Astrocyte of the spinal cord (primary cell): ENCODE results near the gene TRIM47.
"Not testable (repeated sequence)": the region's sequence is repeated elsewhere in the genome, so short reads cannot be mapped to it uniquely, and the experiment has no call there.

ENCODE experiments used
- DNase-seq: peaks from one replicate; pipeline ENCODE4 v3.0.0; 2011; ENCODE audit warnings: low read depth, low spot score
- H3K4me3 ChIP-seq: 2 replicates; pipeline ENCODE4 v1.5.1; 2011; ENCODE audit warnings: low read depth, mild to moderate bottlenecking, low read length, moderate library complexity
- CTCF ChIP-seq: IDR thresholded peaks from 2 replicates; pipeline ENCODE4 v1.5.1; 2012; ENCODE audit warnings: low read depth, mild to moderate bottlenecking, low read length, inconsistent platforms
- in situ Hi-C: cut with HindIII; loops from 2 replicates; pipeline ENCODE4 v1.10.0; 2017; ENCODE audit warnings: low sequenced_read_pairs

Gene TRIM47

DNA sequence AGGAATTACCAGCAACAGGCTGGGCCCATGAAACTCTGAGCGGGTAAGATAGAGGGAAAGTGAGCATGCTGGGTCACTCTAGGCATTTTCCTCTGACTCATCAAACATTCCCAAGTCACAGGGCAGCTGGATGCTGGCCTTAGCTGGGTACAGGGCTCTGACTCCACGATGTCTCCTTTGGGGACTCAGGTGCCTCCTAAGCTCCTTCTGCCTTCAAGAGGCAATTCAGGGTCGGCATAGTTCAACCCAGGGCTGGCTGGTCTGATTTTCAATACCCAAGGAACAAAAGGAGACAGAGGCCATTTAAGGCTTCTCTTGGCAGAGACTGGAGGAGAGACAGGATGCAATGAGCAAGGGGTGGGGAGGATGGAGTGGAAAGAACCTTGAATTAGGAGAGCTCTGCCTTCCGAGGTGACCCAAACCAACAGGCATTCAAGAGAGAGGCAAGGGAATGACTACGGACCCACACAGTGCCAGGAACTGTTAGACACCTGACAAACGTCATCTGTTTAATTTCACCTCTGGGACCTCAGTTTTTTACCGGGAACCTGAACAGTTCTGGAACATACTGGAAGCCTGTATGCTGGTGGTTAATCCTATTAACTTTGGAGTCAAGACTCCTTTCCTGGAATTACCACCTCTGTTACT, 24.2 kb downstream of the TRIM47 start:
- DNase-seq: peak; percentile 45
- in situ Hi-C loops: no loop called here
- peak overlapping the region; percentile 82 for H3K4me3 ChIP-seq
- no peak for TF ChIP-seq CTCF

DNA sequence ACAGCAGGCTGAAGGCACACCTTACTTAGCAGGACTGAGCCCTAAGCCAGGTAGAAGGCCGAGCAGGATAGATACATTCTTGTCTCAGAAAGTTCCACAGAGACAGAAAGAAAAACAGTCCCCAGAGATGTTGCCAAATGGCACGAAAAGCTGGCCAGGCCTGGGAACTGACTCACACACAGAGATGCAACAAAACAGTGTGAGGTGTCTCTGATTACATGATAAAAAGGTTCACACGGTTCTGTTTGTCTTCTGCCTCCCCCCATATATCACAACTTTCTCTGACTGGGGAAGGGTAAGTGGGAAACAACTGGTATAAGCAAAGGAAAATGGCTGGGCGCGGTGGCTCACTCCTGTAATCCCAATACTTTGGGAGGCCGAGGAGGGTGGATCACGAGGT, 24.9 kb downstream of the TRIM47 start:
- H3K4me3 ChIP-seq: no peak overlapping the region
- peak; percentile 55 for DNase-seq
- no peak for TF ChIP-seq CTCF
- in situ Hi-C loops: no loop called here

DNA sequence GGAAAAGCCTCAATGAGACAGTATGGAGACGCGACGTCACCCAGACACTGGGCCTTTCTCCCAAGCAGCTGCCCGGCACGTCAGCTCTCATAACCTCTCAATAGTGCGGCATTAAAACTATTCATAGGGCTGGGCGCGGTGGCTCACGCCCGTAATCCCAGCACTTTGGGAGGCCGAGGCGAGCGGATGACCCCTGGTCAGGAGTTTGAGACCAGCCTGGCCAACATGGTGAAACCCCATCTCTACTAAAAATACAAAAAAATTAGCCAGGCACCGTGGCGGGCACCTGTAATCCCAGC, 26.7 kb downstream of the TRIM47 start:
- DNase-seq, in situ Hi-C loops, H3K4me3 ChIP-seq: not testable (repeated sequence)

DNA sequence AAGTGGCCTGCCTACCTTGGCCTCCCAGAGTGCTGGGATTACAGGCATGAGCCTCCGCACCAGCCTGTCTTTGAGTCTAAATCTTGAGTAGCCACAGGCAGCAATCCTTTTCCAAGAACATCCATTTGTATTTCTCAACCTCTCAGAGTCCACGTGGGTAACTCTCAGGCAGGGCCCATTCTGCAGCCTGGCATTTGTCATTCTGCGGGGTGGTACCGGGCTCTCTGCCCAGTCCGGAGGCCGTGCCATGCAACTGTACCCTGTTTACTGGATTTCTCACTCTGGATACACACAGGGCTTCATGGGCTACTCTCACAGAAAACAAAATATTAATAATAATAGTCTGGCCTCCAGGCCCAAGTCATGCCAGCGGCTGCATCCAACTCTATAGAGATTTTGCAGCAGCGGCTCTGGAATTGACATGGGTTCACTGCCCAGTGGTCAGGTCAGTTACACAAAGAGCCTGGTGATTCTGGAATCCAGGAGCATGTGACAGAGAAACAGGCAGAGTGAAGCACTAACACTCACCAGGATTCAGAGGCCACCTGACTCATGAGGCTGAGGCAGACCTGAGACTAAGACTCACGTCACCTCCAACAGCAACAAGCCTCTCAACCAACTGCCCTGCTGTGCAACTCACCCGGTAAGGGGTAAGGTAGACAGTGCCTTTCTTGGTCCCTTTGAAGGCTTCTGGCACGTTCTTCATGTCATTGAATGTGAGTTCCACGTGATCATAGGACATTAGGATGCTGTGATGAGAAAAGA, 27.3 kb downstream of the TRIM47 start:
- TF ChIP-seq CTCF: no peak
- peak; percentile 61 for DNase-seq
- in situ Hi-C loops: no loop called here
- no peak overlapping the region for H3K4me3 ChIP-seq

DNA sequence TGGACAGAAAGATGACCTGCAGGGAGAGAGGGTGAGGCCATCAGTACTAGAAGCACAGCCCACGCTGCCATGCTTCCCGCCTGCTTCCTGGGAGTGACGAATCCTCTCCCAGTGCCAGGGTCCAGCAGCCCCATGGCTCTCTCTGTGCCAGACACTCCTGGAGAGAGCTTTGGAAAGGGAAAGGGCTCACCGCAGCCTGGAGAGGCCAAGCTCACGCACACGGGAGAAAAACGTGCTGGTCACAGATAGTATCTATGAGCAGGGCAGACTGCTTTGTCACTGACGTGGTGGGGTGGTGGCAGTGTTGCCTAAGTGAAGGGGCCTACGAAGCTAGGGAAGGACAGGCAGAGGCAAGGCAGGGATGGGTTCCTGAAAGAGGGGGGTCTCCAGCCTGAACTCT, 28.7 kb downstream of the TRIM47 start:
- DNase-seq: no peak
- no peak overlapping the region for H3K4me3 ChIP-seq
- no peak for TF ChIP-seq CTCF
- in situ Hi-C loops: no loop called here

GRCh38 chr17:75849279-75849646, 29.1 kb downstream of the TRIM47 start:
- no peak overlapping the region for H3K4me3 ChIP-seq
- no peak for DNase-seq
- in situ Hi-C loops: no loop called here
- no peak for TF ChIP-seq CTCF

DNA sequence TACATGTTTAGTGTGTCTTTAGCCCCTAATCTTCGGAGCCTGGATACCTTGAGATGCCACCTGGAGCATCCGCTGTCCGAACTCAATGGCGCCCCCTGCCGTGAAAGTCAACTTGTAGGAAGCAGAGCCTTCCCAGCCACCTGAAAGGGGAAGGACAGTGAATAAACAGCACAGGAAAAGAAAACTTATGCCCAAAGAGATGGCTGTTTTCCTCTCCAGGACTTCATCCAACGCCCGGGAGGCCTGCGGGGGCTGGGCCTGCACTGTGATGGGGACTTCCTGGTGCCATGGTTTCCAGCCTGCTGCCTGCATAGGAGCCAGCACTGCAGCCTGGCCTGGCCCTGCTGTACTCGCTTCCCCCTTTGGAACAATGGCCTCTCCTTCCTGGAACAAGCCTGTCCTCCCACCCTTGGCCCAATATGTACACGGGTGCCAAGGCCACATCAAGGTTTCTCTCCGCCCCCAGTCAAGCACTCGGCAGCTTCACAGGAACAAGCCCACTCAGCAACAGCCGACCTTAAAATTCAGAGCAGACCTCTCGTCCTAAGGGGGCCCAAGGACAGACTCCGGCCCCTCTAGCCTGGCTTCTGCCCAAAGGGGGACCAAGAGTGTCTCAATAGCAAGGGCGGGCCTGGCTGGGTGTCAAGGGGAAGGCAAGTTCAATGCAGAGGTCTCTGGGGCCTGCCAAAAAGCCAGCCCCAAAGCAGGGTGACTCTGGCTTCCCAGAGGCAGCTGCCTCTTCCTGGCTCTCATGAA, 29.7 kb downstream of the TRIM47 start:
- H3K4me3 ChIP-seq: no peak overlapping the region
- peak; percentile 82 for TF ChIP-seq CTCF
- in situ Hi-C loops: no loop called here
- peak; percentile 30 for DNase-seq
